AML-193 (cell line): ENCODE measurements around the gene SLC8A1.

ENCODE experiments used
- DNase-seq, 2 experiments: peaks; one replicate each; lab custom pipeline; 2025; lab: John Stamatoyannopoulos, UW

SLC8A1 gene

GRCh38 chr2:40193670-40194026 is 258.2 kb downstream of the SLC8A1 start:
- DNase-seq = no peak

GRCh38 chr2:40192864-40193669 is 258.8 kb downstream of the SLC8A1 start:
- DNase-seq = no peak

GRCh38 chr2:40190457-40190856 is 261.4 kb downstream of the SLC8A1 start:
- no peak for DNase-seq

DNA sequence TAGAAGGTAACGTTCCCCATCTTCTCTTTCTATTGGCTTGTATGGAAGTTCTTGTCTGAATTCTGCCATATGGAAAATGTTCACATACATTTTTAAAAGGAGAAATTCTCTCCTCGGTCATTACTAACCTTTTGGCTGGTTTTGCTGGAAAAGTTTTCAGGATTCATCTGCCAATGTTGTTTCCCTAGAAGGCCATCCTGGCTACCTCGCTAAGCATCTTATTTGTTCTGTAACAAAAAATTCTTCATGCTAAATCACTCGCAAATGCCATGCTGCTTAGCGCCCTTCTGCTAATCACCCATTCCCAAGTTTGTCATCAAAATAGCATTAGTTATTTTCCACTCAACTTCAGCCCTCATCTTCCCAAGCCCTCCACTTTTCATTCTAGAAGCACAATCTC is 262.0 kb downstream of the SLC8A1 start:
- DNase-seq = no peak

- DNase-seq = no peak
Measured at GRCh38 chr2:40187054-40187453, 264.8 kb downstream of the SLC8A1 start.

- DNase-seq = no peak
Measured at GRCh38 chr2:40184551-40184950, 267.3 kb downstream of the SLC8A1 start.

GRCh38 chr2:40181855-40182254 is 270.0 kb downstream of the SLC8A1 start:
- no peak for DNase-seq

GRCh38 chr2:40179801-40180200 is 272.1 kb downstream of the SLC8A1 start:
- no peak for DNase-seq

- DNase-seq = no peak
Measured at GRCh38 chr2:40178971-40179370, 272.9 kb downstream of the SLC8A1 start.

DNA sequence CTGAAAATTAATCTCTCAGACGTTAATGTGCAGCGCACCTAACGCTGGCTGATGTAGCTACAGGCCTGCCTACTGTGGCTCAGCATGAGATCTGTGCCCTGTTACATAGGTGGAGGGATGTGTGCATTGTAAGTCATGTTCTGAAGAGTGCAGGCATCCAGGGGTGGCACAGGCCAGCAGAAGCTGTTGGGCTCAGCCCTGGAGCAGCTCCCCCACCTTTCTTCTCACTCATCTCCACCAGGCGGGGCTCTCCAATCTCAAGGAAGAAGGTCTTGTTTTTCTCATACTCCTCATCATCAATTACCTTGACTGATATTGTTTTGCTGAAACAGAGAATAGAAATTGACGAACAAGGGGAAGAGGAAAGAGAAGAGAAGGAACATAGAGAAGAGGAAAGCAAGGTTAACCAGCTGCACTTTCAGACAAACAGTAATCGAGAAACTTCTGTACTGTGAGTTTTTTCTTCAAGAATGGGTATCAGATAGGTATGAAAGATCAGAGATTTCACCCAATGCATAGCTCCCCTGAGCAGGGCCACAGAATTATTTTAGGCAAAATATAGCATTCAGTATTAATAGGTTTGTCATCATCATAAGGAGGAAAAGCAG is 273.6 kb downstream of the SLC8A1 start:
- DNase-seq = no peak

DNA sequence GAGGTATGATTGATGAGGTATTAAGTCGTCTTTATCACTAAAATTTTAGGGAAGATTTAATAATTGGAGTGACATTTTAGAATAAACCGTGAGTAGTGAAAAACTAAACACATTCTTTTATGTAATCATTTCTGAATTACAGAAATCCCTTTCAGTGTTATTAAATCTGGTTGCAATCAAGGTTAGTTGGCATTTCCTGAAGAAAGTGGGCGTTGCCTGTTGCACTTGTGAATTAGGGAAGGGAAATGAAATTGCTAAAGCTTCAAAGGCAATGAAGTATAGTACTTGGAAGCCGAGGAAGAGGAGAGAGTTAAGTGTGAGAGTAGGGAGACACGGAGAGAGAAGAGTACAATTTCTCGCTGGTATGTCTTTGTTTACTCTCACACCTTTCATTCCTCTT is 274.5 kb downstream of the SLC8A1 start:
- no peak for DNase-seq

GRCh38 chr2:40173276-40173675 is 278.6 kb downstream of the SLC8A1 start:
- no peak for DNase-seq

DNA sequence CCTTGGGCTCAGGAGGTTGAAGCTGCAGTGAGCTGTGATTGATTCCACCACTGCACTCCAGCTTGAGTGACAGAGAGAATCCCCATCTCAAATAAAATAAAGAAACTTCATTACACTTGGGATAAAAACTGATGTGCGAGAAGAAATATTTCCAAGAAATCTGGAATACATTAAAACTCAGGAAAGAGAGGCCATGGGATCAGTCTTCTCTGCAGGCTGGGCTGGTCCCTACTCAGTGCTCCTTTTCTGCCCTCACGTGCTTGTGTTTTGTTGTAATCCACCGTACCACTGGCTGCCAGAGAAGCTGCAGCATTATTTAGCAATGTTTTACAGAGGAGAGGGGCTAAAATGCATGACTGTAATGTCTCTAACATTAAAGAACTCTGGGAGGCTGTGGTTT is 282.0 kb downstream of the SLC8A1 start:
- DNase-seq = no peak

DNA sequence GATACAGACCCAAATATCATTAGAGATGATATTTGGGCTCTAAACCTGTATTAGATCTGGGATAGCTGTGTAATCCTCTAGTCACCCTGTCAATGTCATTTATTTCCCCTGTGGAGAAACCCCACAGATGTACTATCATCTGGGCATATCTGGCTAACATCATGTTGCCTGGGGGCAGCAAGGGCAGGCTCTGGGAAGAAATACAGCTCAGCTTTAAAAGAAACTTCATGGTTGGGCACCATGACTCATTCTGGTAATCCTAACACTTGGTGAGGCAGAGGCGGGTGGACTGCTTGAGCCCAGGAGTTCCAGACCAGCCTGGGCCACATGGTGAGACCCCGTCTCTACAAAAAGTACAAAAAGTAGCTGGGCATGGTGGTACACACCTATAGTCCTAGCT is 282.5 kb downstream of the SLC8A1 start:
- DNase-seq = no peak

- DNase-seq = no peak
Measured at GRCh38 chr2:40168546-40168945, 283.3 kb downstream of the SLC8A1 start.

DNA sequence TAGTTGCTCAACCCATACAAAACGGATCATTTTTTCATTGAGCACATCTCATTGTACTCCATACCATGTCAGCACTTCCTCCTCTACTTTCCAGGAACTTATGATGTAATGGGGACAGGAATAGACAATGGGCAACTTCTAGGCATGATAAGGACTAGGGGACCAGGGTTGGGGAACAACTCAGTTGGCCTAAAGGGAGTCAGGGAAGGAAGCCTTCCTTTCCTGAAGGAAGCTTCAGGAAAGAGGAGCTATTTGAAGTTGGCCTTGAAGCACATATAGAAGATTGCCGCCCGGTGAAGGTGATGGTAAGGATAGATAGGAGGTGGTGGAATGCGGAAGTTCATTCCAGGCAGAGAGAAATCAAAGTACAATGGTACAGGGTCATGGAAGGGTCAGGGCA is 283.9 kb downstream of the SLC8A1 start:
- DNase-seq = no peak

DNA sequence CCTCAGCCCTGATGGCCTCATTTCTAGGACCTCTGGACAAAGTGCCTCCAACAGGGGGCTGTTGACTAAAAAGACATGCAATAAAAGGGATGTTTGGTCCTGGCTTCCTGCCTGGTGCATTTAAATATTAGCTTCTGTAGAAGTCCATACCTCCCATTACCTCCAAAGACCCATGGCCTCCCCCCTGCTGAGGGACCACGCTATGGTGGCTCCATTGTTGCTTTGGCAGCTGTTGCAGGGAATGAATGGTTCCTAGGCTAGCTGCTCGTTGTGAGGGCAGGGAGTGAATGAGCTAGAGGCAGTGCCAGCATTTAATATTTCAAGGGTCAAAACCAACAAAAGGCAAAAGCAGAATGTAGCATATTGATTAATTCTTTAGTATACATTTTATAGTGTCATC is 285.9 kb downstream of the SLC8A1 start:
- DNase-seq = no peak

DNA sequence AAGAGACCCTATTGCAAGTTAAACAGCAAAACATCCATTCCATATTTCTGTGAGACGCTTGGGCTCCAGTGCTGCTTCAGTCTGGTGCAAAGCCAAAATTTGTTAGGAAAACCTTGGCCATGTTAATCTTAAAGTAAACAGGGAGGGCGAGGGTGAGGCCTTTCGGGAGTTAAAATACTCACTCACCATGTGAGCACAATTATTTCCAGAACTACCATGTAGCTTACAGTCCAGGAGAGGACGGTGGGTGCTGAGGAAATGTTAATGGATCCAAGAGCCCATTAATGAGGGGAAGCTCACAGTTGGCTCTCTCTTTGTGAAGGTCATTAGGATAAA is 286.4 kb downstream of the SLC8A1 start:
- DNase-seq = no peak

- no peak for DNase-seq
Measured at GRCh38 chr2:40164736-40165508, 287.0 kb downstream of the SLC8A1 start.

GRCh38 chr2:40161986-40162385 is 289.9 kb downstream of the SLC8A1 start:
- no peak for DNase-seq

DNA sequence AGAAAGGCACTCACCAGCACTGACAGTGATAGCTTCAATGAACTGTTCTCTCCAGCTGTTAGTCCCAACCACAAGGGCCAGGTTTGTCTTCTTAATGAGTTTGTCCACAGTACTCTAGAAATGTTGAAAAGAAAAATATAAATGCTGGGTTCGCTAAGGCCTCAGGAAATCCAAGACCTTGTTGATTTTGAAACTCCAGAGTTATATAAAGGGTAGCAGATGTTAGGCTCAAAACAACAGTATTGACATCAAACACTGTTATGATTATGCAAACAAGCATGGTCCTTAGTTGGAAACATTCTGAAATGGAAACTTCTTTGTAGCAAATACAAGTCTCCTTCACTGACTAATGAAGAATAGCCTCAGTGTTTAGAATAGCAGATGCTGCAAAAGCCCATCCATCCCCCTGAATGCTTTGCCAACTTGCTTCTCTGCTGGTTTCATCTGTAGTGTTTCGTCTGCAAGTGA is 291.1 kb downstream of the SLC8A1 start:
- DNase-seq = no peak

DNA sequence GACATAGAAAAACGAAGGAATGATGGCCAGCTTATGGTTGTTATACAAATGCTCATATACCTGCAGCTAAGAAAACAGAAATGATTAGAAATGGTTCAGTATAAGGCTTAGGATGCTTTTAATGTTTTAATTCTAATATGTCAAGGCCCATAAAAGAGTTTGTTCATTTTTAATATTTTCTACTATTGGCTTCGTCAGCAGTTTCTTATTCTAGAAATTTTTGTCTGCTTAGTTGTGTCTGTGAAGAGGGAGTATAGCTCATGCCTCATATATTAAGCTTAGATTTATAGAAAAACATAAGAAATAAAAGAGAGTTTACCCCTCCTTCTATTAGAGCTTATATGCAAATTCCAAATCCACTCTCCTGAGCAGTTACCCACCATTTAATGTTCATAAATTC is 292.6 kb downstream of the SLC8A1 start:
- DNase-seq = no peak

DNA sequence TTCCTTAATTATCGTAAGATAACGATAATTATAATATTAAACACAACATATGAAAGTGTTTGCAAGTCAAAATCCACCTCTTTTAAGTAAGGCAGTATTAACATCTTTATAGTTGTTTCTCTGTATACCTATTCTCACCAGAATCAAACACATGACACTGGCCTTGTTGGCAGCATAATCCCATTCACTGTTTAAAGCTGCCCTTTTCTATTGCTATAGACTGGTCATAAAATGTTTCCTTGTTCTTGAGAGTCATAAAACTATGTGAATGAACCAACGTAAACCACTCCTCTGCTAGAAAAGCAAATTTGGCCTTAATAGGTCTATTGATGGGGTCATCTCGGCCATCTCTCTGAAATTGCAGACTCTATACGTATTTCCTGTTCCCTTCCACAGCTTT is 293.1 kb downstream of the SLC8A1 start:
- DNase-seq = no peak
